ENCODE results near the gene KSR2. TPM values are rescaled to one million over a fixed set of nuclear protein-coding genes. Genes with fewer than 3 reads are reported as not detected.

Gene KSR2
- total and polyA plus RNA-seq, 2 of the 13 experiments (the other 11 are each of a cell fraction or from before 2014, with no cell fraction given): 0.02 TPM; not detected in 1

- TF ChIP-seq AFF4 (CRISPR knock-in tag; IDR thresholded peaks at IDR 0.05) (no peak), SOX5 (CRISPR knock-in tag; IDR thresholded peaks at IDR 0.05; ENCODE audit: borderline replicate concordance) (no peak), ZSCAN9 (CRISPR knock-in tag; IDR thresholded peaks at IDR 0.05; ENCODE audit: borderline replicate concordance) (no peak), ZNF234 (CRISPR knock-in tag; conservative IDR thresholded peaks at IDR 0.05) (no peak), CEBPZ (IDR thresholded peaks at IDR 0.05; ENCODE audit: low read length) (no peak), ZNF773 (CRISPR knock-in tag; IDR thresholded peaks at IDR 0.05; ENCODE audit: borderline replicate concordance) (no peak)
- TF ChIP-seq, protein P1, sequence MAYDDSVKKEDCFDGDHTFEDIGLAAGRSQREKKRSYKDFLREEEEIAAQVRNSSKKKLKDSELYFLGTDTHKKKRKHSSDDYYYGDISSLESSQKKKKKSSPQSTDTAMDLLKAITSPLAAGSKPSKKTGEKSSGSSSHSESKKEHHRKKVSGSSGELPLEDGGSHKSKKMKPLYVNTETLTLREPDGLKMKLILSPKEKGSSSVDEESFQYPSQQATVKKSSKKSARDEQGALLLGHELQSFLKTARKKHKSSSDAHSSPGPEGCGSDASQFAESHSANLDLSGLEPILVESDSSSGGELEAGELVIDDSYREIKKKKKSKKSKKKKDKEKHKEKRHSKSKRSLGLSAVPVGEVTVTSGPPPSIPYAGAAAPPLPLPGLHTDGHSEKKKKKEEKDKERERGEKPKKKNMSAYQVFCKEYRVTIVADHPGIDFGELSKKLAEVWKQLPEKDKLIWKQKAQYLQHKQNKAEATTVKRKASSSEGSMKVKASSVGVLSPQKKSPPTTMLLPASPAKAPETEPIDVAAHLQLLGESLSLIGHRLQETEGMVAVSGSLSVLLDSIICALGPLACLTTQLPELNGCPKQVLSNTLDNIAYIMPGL (CRISPR knock-in tag; IDR thresholded peaks at IDR 0.05; ENCODE audit: borderline replicate concordance in 1 of 2, low read depth in 1 of 2): no peak
These were observed 556.2 kb downstream of the KSR2 start (continued) for GRCh38 chr12:117412465-117413188.

All from HepG2 (cell line).